Right lobe of liver (tissue), 4 donors: ENCODE measurements around the gene POLR3E.
"Not testable (repeated sequence)": the region's sequence is repeated elsewhere in the genome, so short reads cannot be mapped to it uniquely, and the experiment has no call there.

Experiments
- POLR2A ChIP-seq: fragments of 450-650 bp; IDR thresholded peaks from one replicate; pipeline ENCODE4 v1.6.1; 2017; ENCODE audit warnings: antibody characterized with exemption, mild to moderate bottlenecking
- TF ChIP-seq, protein P1 (sequence below), 4 donors: fragments of 200-600 bp in 3 of 4; fragments of 450-650 bp in 1 of 4; IDR thresholded peaks; one replicate each; pipeline versions ENCODE4 v1.5.1 to v1.8.0; 2016 to 2022; ENCODE audit warnings: antibody characterized with exemption in 4 of 4, mild to moderate bottlenecking in 2 of 4
- donor health status: DM: no; HTN: no; CAD: no.
- donor health status: DM: no; HTN: no; CAD: no.
- donor health status: DM: no; HTN: yes; CAD: no.

DNA sequence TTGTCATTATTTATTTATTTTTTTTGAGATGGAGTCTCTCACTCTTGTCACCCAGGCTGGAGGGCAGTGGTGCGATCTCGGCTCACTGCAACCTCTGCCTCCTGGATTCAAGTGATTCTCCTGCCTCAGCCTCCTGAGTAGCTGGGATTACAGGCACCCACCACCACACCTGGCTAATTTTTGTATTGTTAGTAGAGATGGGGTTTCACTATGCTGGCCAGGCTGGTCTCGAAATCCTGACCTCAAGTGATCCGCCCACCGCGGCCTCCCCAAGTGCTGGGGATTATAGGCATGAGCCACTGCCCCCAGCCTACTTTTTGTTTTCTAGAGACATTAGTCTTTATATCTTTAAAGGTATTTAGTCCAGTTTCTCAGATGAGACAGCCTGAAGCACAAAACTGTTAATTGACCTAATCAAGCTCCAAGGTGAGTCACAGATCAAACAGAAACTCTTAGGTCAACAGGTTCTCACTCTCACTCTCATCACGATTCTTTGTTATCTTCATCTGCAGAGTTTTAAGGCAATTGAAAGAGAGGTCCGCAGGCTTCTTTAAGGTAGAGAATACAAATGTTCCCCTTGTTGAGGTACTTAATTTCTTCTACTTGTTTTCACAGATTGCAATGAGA is 71.1 kb downstream of the POLR3E start:
- TF ChIP-seq, protein P1, sequence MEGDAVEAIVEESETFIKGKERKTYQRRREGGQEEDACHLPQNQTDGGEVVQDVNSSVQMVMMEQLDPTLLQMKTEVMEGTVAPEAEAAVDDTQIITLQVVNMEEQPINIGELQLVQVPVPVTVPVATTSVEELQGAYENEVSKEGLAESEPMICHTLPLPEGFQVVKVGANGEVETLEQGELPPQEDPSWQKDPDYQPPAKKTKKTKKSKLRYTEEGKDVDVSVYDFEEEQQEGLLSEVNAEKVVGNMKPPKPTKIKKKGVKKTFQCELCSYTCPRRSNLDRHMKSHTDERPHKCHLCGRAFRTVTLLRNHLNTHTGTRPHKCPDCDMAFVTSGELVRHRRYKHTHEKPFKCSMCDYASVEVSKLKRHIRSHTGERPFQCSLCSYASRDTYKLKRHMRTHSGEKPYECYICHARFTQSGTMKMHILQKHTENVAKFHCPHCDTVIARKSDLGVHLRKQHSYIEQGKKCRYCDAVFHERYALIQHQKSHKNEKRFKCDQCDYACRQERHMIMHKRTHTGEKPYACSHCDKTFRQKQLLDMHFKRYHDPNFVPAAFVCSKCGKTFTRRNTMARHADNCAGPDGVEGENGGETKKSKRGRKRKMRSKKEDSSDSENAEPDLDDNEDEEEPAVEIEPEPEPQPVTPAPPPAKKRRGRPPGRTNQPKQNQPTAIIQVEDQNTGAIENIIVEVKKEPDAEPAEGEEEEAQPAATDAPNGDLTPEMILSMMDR (IDR thresholded peaks at IDR 0.05), result not testable (repeated sequence)
- TF ChIP-seq POLR2A, result not testable (repeated sequence)
